HepG2 (cell line): ENCODE data around the gene TRMT2A. TPM values are rescaled to one million over a fixed set of nuclear protein-coding genes. Genes with fewer than 3 reads are reported as not detected.

Experiments
- ADNP ChIP-seq: sonication (generic); formaldehyde crosslinking; IDR thresholded peaks from 2 replicates; pipeline ENCODE4 v1.4.0; 2020; ENCODE audit warnings: missing genetic modification reagents
- ATF6 ChIP-seq: sonication (generic); formaldehyde crosslinking; conservative IDR thresholded peaks from 2 replicates; pipeline ENCODE4 v1.4.0; 2020; ENCODE audit warnings: missing genetic modification reagents
- DDIT3 ChIP-seq: sonication (generic); formaldehyde crosslinking; IDR thresholded peaks from 2 replicates; pipeline ENCODE4 v1.4.0; 2020; ENCODE audit warnings: mild to moderate bottlenecking, missing genetic modification reagents
- DNMT1 ChIP-seq: sonication (generic); formaldehyde crosslinking; IDR thresholded peaks from 2 replicates; pipeline ENCODE4 v1.5.1; 2020; ENCODE audit warnings: mild to moderate bottlenecking, missing genetic modification reagents
- DPF2 ChIP-seq: sonication (generic); formaldehyde crosslinking; IDR thresholded peaks from 2 replicates; pipeline ENCODE4 v1.4.0; 2020; ENCODE audit warnings: mild to moderate bottlenecking, low read depth, missing genetic modification reagents, borderline replicate concordance
- ETS1 ChIP-seq: sonication (generic); formaldehyde crosslinking; IDR thresholded peaks from 2 replicates; pipeline ENCODE4 v1.4.0; 2020; ENCODE audit warnings: missing genetic modification reagents
- FOSL1 ChIP-seq: sonication (generic); formaldehyde crosslinking; IDR thresholded peaks from 2 replicates; pipeline ENCODE4 v1.9.0; 2021; ENCODE audit warnings: missing genetic modification reagents, borderline replicate concordance
- NCOR1 ChIP-seq: fragments of 200-600 bp; sonication (generic); IDR thresholded peaks from 2 replicates; pipeline ENCODE4 v1.7.0; 2017; ENCODE audit warnings: antibody characterized with exemption, low read length, borderline replicate concordance
- PBX3 ChIP-seq: sonication (generic); formaldehyde crosslinking; IDR thresholded peaks from 2 replicates; pipeline ENCODE4 v1.8.1; 2023; ENCODE audit warnings: missing genetic modification reagents, inconsistent platforms, borderline replicate concordance
- POLR2G ChIP-seq: fragments of 200-400 bp; formaldehyde crosslinking; IDR thresholded peaks from 2 replicates; pipeline ENCODE4 v1.6.1; 2018; ENCODE audit warnings: mild to moderate bottlenecking, low read depth, low read length, moderate library complexity
- REL ChIP-seq: sonication (generic); formaldehyde crosslinking; conservative IDR thresholded peaks from 2 replicates; pipeline ENCODE4 v1.8.0; 2022; ENCODE audit warnings: mild to moderate bottlenecking, missing genetic modification reagents, moderate library complexity
- RFX1 ChIP-seq: fragments of 450-650 bp; IDR thresholded peaks from 2 replicates; pipeline ENCODE4 v1.6.1; 2017
- SAFB2 ChIP-seq: sonication (generic); formaldehyde crosslinking; IDR thresholded peaks from 2 replicates; pipeline ENCODE4 v1.5.1; 2020; ENCODE audit warnings: missing genetic modification reagents, low read depth, mild to moderate bottlenecking, borderline replicate concordance
- SNAPC2 ChIP-seq: sonication (generic); formaldehyde crosslinking; IDR thresholded peaks from 2 replicates; pipeline ENCODE4 v1.8.1; 2022; ENCODE audit warnings: mild to moderate bottlenecking, missing genetic modification reagents
- ZBTB10 ChIP-seq: sonication (generic); formaldehyde crosslinking; IDR thresholded peaks from 2 replicates; pipeline ENCODE4 v1.4.0; 2020; ENCODE audit warnings: missing genetic modification reagents, borderline replicate concordance
- ZFP37 ChIP-seq: sonication (generic); formaldehyde crosslinking; IDR thresholded peaks from 2 replicates; pipeline ENCODE4 v1.4.0; 2020; ENCODE audit warnings: missing genetic modification reagents, borderline replicate concordance
- ZFP90 ChIP-seq: sonication (generic); formaldehyde crosslinking; IDR thresholded peaks from 2 replicates; pipeline ENCODE4 v1.8.0; 2022; ENCODE audit warnings: missing genetic modification reagents, mild to moderate bottlenecking, inconsistent platforms, borderline replicate concordance
- ZNF232 ChIP-seq: sonication (generic); formaldehyde crosslinking; IDR thresholded peaks from 2 replicates; pipeline ENCODE4 v1.4.0; 2020; ENCODE audit warnings: missing genetic modification reagents, borderline replicate concordance
- ZNF260 ChIP-seq: sonication (generic); formaldehyde crosslinking; IDR thresholded peaks from 2 replicates; pipeline ENCODE4 v1.4.0; 2020; ENCODE audit warnings: missing genetic modification reagents, low read depth, mild to moderate bottlenecking, borderline replicate concordance
- ZNF430 ChIP-seq: sonication (generic); formaldehyde crosslinking; IDR thresholded peaks from 2 replicates; pipeline ENCODE4 v1.9.0; 2021; ENCODE audit warnings: mild to moderate bottlenecking, missing genetic modification reagents
- ZNF543 ChIP-seq: sonication (generic); formaldehyde crosslinking; IDR thresholded peaks from 2 replicates; pipeline ENCODE4 v1.4.0; 2020; ENCODE audit warnings: mild to moderate bottlenecking, missing genetic modification reagents
- ZNF605 ChIP-seq: sonication (generic); formaldehyde crosslinking; IDR thresholded peaks from 2 replicates; pipeline ENCODE4 v1.8.0; 2022; ENCODE audit warnings: mild to moderate bottlenecking, missing genetic modification reagents
- polyA plus RNA-seq, 8 experiments: library from polyadenylated mRNA; depleted of rRNA in 3 of 8; stranded (reverse) in 7 of 8; unstranded in 1 of 8; fragments of >200 nt; fragmentation: Illumina TruSeq in 4 of 8; extraction: Trizol in 4 of 8; gene quantifications; 2 replicates each; pipeline versions ENCODE4 v1.2.1 to v1.2.3, GENCODE V29; 2011 to 2016; ENCODE audit warnings: low read depth in 4 of 8, missing spikeins in 1 of 8, mixed read lengths in 1 of 8; ENCODE audit not compliant: insufficient read depth in 1 of 8
- total RNA-seq, 5 experiments: library from RNA; depleted of rRNA; stranded (reverse); fragments of >200 nt; fragmentation: Illumina TruSeq; extraction: Trizol; gene quantifications; 2 replicates each; pipeline ENCODE4 v1.2.3, GENCODE V29; 2016; ENCODE audit warnings: low read depth in 1 of 5

Gene TRMT2A
- total and polyA plus RNA-seq, 2 of the 13 experiments (the other 11 are each of a cell fraction or from before 2014, with no cell fraction given), result 24.0 to 30.3 TPM

- TF ChIP-seq PBX3 (CRISPR knock-in tag) (no peak; the same call in 1 of the 2 replicates), REL (CRISPR knock-in tag) (peak; percentile 96; the same call in 1 of the 2 replicates), SAFB2 (CRISPR knock-in tag) (no peak), ZNF605 (CRISPR knock-in tag) (no peak; the same call in 1 of the 2 replicates), NCOR1 (peak; percentile 56; the same call in 1 of the 2 replicates), DNMT1 (CRISPR knock-in tag) (peak; percentile 97), DPF2 (CRISPR knock-in tag) (no peak), ZNF260 (CRISPR knock-in tag) (no peak), FOSL1 (CRISPR knock-in tag) (no peak), ZNF543 (CRISPR knock-in tag) (0 out of 2 replicates have a peak, but pooled peaks have one; percentile 22), POLR2G (peak; percentile 70), ZFP90 (CRISPR knock-in tag) (peak; percentile 44; the same call in 1 of the 2 replicates), ZBTB10 (CRISPR knock-in tag) (peak; percentile 21; the same call in 1 of the 2 replicates), ZNF232 (CRISPR knock-in tag) (no peak; the same call in 1 of the 2 replicates), ADNP (CRISPR knock-in tag) (peak; percentile 85), SNAPC2 (CRISPR knock-in tag) (peak; percentile 91), ATF6 (CRISPR knock-in tag) (no peak; the same call in 1 of the 2 replicates), ETS1 (CRISPR knock-in tag) (no peak), RFX1 (no peak), DDIT3 (CRISPR knock-in tag) (no peak; the same call in 1 of the 2 replicates), ZNF430 (CRISPR knock-in tag) (peak; percentile 85), ZFP37 (CRISPR knock-in tag) (no peak)
These were observed at the start of gene TRMT2A (continued) for GRCh38 chr22:20116951-20117632.
